Activated T-helper 2 cell treated with anti-CD3 and anti-CD28 coated beads, Interferon-gamma antibody, Interleukin-2, Interleukin-4, amounts not matched to agents 10 μg/mL and 5 μg/mL and 100 μg/mL, durations not matched to agents 14 hours and 24 hours and 36 hours (primary cell): Measurements from ENCODE around the gene MORN1. TPM values are rescaled to one million over a fixed set of nuclear protein-coding genes. Genes with fewer than 3 reads are reported as not detected.

Experiments
- DNase-seq: peaks from one replicate; pipeline ENCODE4 v3.0.0; 2021; ENCODE audit warnings: low spot score
- H3K27ac Mint-ChIP-seq: one replicate; pipeline ENCODE4 v1.8.0; 2021; ENCODE audit warnings: mixed read lengths
- H3K27me3 Mint-ChIP-seq: one replicate; pipeline ENCODE4 v1.8.0; 2021; ENCODE audit warnings: low read depth, mixed read lengths
- H3K36me3 Mint-ChIP-seq: one replicate; pipeline ENCODE4 v1.8.0; 2021; ENCODE audit warnings: low read depth, mixed read lengths
- H3K4me1 Mint-ChIP-seq: one replicate; pipeline ENCODE4 v1.8.0; 2021; ENCODE audit warnings: low read depth, mixed read lengths
- H3K4me3 Mint-ChIP-seq: one replicate; pipeline ENCODE4 v1.8.0; 2021; ENCODE audit warnings: low read depth, mild to moderate bottlenecking, moderate library complexity, mixed read lengths
- H3K9me3 Mint-ChIP-seq: one replicate; pipeline ENCODE4 v1.8.0; 2021; ENCODE audit warnings: mixed read lengths
- intact Hi-C: fragments of 100-400 bp; cut with micrococcal nuclease; formaldehyde crosslinking; loops from one replicate; pipeline ENCODE4 v1.15.1; 2023
- total RNA-seq: library from RNA; stranded (reverse); gene quantifications from 2 replicates; pipeline ENCODE4 v1.2.3, GENCODE V29; 2022

Gene MORN1
- total RNA-seq, 1 donor from 2014 or later = 7.5 TPM

- H3K4me1 Mint-ChIP-seq = peaks cover 5% of the 10 kb centered on the region
- no peak overlapping the region for H3K4me3 Mint-ChIP-seq
- DNase-seq = no peak
- intact Hi-C loops = loop anchor here (10.0 kb wide), 1 partner anchor 92 kb away; no protein-coding TSS in a partner anchor
- H3K27me3 Mint-ChIP-seq = no peaks in the 10 kb centered on the region
- no peaks in the 10 kb centered on the region for H3K9me3 Mint-ChIP-seq
- no peaks in the 10 kb centered on the region for H3K36me3 Mint-ChIP-seq
- no peak overlapping the region for H3K27ac Mint-ChIP-seq
Observed at GRCh38 chr1:2386636-2387611, 4.4 kb downstream of the MORN1 start.

- Mint-ChIP-seq H3K4me1 (peaks cover 5% of the 10 kb centered on the region), H3K36me3 (no peaks in the 10 kb centered on the region), H3K9me3 (no peaks in the 10 kb centered on the region), H3K27ac (no peak overlapping the region), H3K27me3 (no peaks in the 10 kb centered on the region), H3K4me3 (no peak overlapping the region)
- no peak for DNase-seq
- intact Hi-C loops = loop anchor here (10.0 kb wide), 1 partner anchor 91 kb away; no protein-coding TSS in a partner anchor
Observed at GRCh38 chr1:2385606-2386280, 5.6 kb downstream of the MORN1 start.

GRCh38 chr1:2384941-2385481 is 6.3 kb downstream of the MORN1 start:
- H3K4me3 Mint-ChIP-seq = no peak overlapping the region
- H3K9me3 Mint-ChIP-seq = no peaks in the 10 kb centered on the region
- no peak overlapping the region for H3K27ac Mint-ChIP-seq
- H3K27me3 Mint-ChIP-seq = no peaks in the 10 kb centered on the region
- DNase-seq = no peak
- intact Hi-C loops = loop anchor here (10.0 kb wide), 1 partner anchor 90 kb away; no protein-coding TSS in a partner anchor
- no peaks in the 10 kb centered on the region for H3K36me3 Mint-ChIP-seq
- H3K4me1 Mint-ChIP-seq = peaks cover 2% of the 10 kb centered on the region

- Mint-ChIP-seq H3K4me1 (no peaks in the 10 kb centered on the region), H3K4me3 (no peak overlapping the region), H3K27me3 (no peaks in the 10 kb centered on the region), H3K9me3 (no peaks in the 10 kb centered on the region), H3K27ac (no peak overlapping the region), H3K36me3 (no peaks in the 10 kb centered on the region)
- no peak for DNase-seq
- intact Hi-C loops = loop anchor here (10.0 kb wide), 1 partner anchor 89 kb away; no protein-coding TSS in a partner anchor
Observed at GRCh38 chr1:2384130-2384860, 7.1 kb downstream of the MORN1 start.

GRCh38 chr1:2383576-2383975 is 7.8 kb downstream of the MORN1 start:
- no peaks in the 10 kb centered on the region for H3K36me3 Mint-ChIP-seq
- no peak for DNase-seq
- H3K4me1 Mint-ChIP-seq = no peaks in the 10 kb centered on the region
- no peak overlapping the region for H3K27ac Mint-ChIP-seq
- H3K4me3 Mint-ChIP-seq = no peak overlapping the region
- no peaks in the 10 kb centered on the region for H3K9me3 Mint-ChIP-seq
- no peaks in the 10 kb centered on the region for H3K27me3 Mint-ChIP-seq
- intact Hi-C loops = loop anchor here (10.0 kb wide), 1 partner anchor 89 kb away; no protein-coding TSS in a partner anchor

- H3K36me3 Mint-ChIP-seq = no peaks in the 10 kb centered on the region
- no peak for DNase-seq
- no peaks in the 10 kb centered on the region for H3K27me3 Mint-ChIP-seq
- H3K4me3 Mint-ChIP-seq = no peak overlapping the region
- intact Hi-C loops = loop anchor here (1.0 to 10.0 kb wide), 2 partner anchors 88 to 183 kb away; no protein-coding TSS in a partner anchor
- no peaks in the 10 kb centered on the region for H3K4me1 Mint-ChIP-seq
- no peaks in the 10 kb centered on the region for H3K9me3 Mint-ChIP-seq
- H3K27ac Mint-ChIP-seq = no peak overlapping the region
Observed at GRCh38 chr1:2382621-2383361, 8.6 kb downstream of the MORN1 start.

- Mint-ChIP-seq H3K36me3 (no peaks in the 10 kb centered on the region), H3K4me3 (no peak overlapping the region), H3K27me3 (no peaks in the 10 kb centered on the region), H3K4me1 (no peaks in the 10 kb centered on the region), H3K9me3 (no peaks in the 10 kb centered on the region), H3K27ac (no peak overlapping the region)
- peak; percentile 67 for DNase-seq
- intact Hi-C loops = loop anchor here (1.0 to 10.0 kb wide), 3 partner anchors 87 to 187 kb away; no protein-coding TSS in a partner anchor
Observed at GRCh38 chr1:2381741-2382620, 9.4 kb downstream of the MORN1 start.

- H3K4me3 Mint-ChIP-seq = no peak overlapping the region
- intact Hi-C loops = loop anchor here (1.0 to 10.0 kb wide), 2 partner anchors 86 to 186 kb away; no protein-coding TSS in a partner anchor
- H3K36me3 Mint-ChIP-seq = no peaks in the 10 kb centered on the region
- H3K9me3 Mint-ChIP-seq = no peaks in the 10 kb centered on the region
- no peaks in the 10 kb centered on the region for H3K27me3 Mint-ChIP-seq
- no peak for DNase-seq
- H3K4me1 Mint-ChIP-seq = no peaks in the 10 kb centered on the region
- H3K27ac Mint-ChIP-seq = no peak overlapping the region
Observed at GRCh38 chr1:2380816-2381591, 10.3 kb downstream of the MORN1 start.

- H3K4me1 Mint-ChIP-seq = no peaks in the 10 kb centered on the region
- no peaks in the 10 kb centered on the region for H3K36me3 Mint-ChIP-seq
- H3K9me3 Mint-ChIP-seq = no peaks in the 10 kb centered on the region
- DNase-seq = no peak
- H3K27me3 Mint-ChIP-seq = no peaks in the 10 kb centered on the region
- no peak overlapping the region for H3K4me3 Mint-ChIP-seq
- no peak overlapping the region for H3K27ac Mint-ChIP-seq
- intact Hi-C loops = loop anchor here (10.0 kb wide), 1 partner anchor 85 kb away; no protein-coding TSS in a partner anchor
Observed at GRCh38 chr1:2379733-2380404, 11.5 kb downstream of the MORN1 start.
